Colonic mucosa (tissue), 4 donors: ENCODE data around the gene NTN4. TPM values are rescaled to one million over a fixed set of nuclear protein-coding genes. Genes with fewer than 3 reads are reported as not detected.
"Not testable (repeated sequence)": the region's sequence is repeated elsewhere in the genome, so short reads cannot be mapped to it uniquely, and the experiment has no call there.

Source experiments
- DNase-seq: peaks from one replicate; pipeline ENCODE4 v3.0.0-alpha.2; 2020
- H3K27ac ChIP-seq: fragments of 200-600 bp; one replicate; pipeline ENCODE4 v1.8.0; 2021
- H3K27me3 ChIP-seq: fragments of 200-600 bp; one replicate; pipeline ENCODE4 v1.8.0; 2021
- H3K36me3 ChIP-seq: fragments of 200-600 bp; one replicate; pipeline ENCODE4 v1.8.0; 2021
- H3K4me1 ChIP-seq: fragments of 200-600 bp; one replicate; pipeline ENCODE4 v1.8.0; 2021; ENCODE audit warnings: mild to moderate bottlenecking
- H3K4me3 ChIP-seq: fragments of 200-600 bp; one replicate; pipeline ENCODE4 v1.8.0; 2021
- H3K9ac ChIP-seq, 2 donors: one replicate each; pipeline ENCODE4 v1.7.0; 2013; ENCODE audit warnings: control low read depth in 2 of 2, low read depth in 2 of 2, low read length in 2 of 2
- H3K9me3 ChIP-seq: fragments of 200-600 bp; one replicate; pipeline ENCODE4 v1.8.0; 2021
- CTCF ChIP-seq: fragments of 200-600 bp; IDR thresholded peaks from one replicate; pipeline ENCODE4 v1.8.0; 2022; ENCODE audit warnings: antibody characterized with exemption, mild to moderate bottlenecking
- intact Hi-C: fragments of 100-400 bp; cut with DNase I; formaldehyde crosslinking; loops from one replicate; pipeline ENCODE4 v1.14.1; 2022
- total RNA-seq, 2 donors: library from RNA; stranded (reverse); fragmentation: NEBNext Ultra II Directional in 1 of 2; extraction: Animal tissue kit (Norgen Biotek cat#: 25700) in 1 of 2; gene quantifications; one replicate each; pipeline ENCODE4 v1.2.1, GENCODE V29; 2021
- donor health status: healthy.
- donor health status: DM: no; HTN: no; CAD: no.
- donor health status: DM: no; HTN: no; CAD: no.

The NTN4 gene
- total RNA-seq, 2 donors from 2014 or later = 12.4 to 16.8 TPM

- TF ChIP-seq CTCF = no peak
- peak; percentile 49 for DNase-seq
- Histone ChIP-seq H3K36me3 (no peaks in the 10 kb centered on the region), H3K27me3 (no peaks in the 10 kb centered on the region), H3K9ac (peak overlapping the region; percentile 62 to 73), H3K4me3 (peak overlapping the region; percentile 80), H3K27ac (peak overlapping the region; percentile 44), H3K4me1 (no peaks in the 10 kb centered on the region), H3K9me3 (no peaks in the 10 kb centered on the region)
- intact Hi-C loops = no loop called here
Measured at GRCh38 chr12:95789126-95790032, 1.2 kb downstream of the NTN4 start.

GRCh38 chr12:95788637-95789036 is 1.9 kb downstream of the NTN4 start:
- Histone ChIP-seq H3K27ac (no peak overlapping the region), H3K36me3 (no peaks in the 10 kb centered on the region), H3K4me3 (peak overlapping the region; percentile 80), H3K27me3 (no peaks in the 10 kb centered on the region), H3K9me3 (no peaks in the 10 kb centered on the region), H3K4me1 (no peaks in the 10 kb centered on the region), H3K9ac (no peak overlapping the region)
- TF ChIP-seq CTCF = no peak
- intact Hi-C loops = no loop called here
- DNase-seq = no peak

- Histone ChIP-seq H3K27ac (no peak overlapping the region), H3K9ac (no peak overlapping the region), H3K36me3 (no peaks in the 10 kb centered on the region), H3K4me3 (no peak overlapping the region), H3K9me3 (no peaks in the 10 kb centered on the region), H3K27me3 (no peaks in the 10 kb centered on the region), H3K4me1 (no peaks in the 10 kb centered on the region)
- TF ChIP-seq CTCF = no peak
- intact Hi-C loops = no loop called here
- DNase-seq = no peak
Measured at GRCh38 chr12:95787274-95787818, 3.2 kb downstream of the NTN4 start.

GRCh38 chr12:95784915-95785314 is 5.6 kb downstream of the NTN4 start:
- H3K9ac ChIP-seq = no peak overlapping the region
- H3K9me3 ChIP-seq = no peaks in the 10 kb centered on the region
- no peak for DNase-seq
- no peaks in the 10 kb centered on the region for H3K36me3 ChIP-seq
- H3K27ac ChIP-seq = no peak overlapping the region
- H3K4me1 ChIP-seq = no peaks in the 10 kb centered on the region
- no peak overlapping the region for H3K4me3 ChIP-seq
- H3K27me3 ChIP-seq = no peaks in the 10 kb centered on the region
- intact Hi-C loops = no loop called here
- no peak for TF ChIP-seq CTCF

- H3K27ac ChIP-seq = no peak overlapping the region
- H3K4me1 ChIP-seq = no peaks in the 10 kb centered on the region
- no peak overlapping the region for H3K9ac ChIP-seq
- H3K4me3 ChIP-seq = no peak overlapping the region
- no peaks in the 10 kb centered on the region for H3K36me3 ChIP-seq
- no peak for TF ChIP-seq CTCF
- H3K9me3 ChIP-seq = no peaks in the 10 kb centered on the region
- H3K27me3 ChIP-seq = no peaks in the 10 kb centered on the region
- intact Hi-C loops = no loop called here
- no peak for DNase-seq
Measured at GRCh38 chr12:95784286-95784685, 6.3 kb downstream of the NTN4 start.

- H3K4me3 ChIP-seq, H3K9ac ChIP-seq, H3K27me3 ChIP-seq, H3K27ac ChIP-seq, H3K36me3 ChIP-seq, H3K9me3 ChIP-seq, DNase-seq, H3K4me1 ChIP-seq, intact Hi-C loops: not testable (repeated sequence)
Measured at GRCh38 chr12:95775466-95775865, 15.1 kb downstream of the NTN4 start.
